Fibroblast of skin of abdomen (primary cell): Measurements from ENCODE around the gene BTBD16.
A peak's percentile ranks its signal among the peaks of the same experiment; 100 is the strongest.

ENCODE experiments used
- DNase-seq: peaks from one replicate; pipeline ENCODE4 v3.0.0-alpha.2; 2013

The BTBD16 gene

GRCh38 chr10:122296363-122297120 lies 25.4 kb downstream of the BTBD16 start:
- DNase-seq, result no peak

GRCh38 chr10:122297583-122297982 lies 26.5 kb downstream of the BTBD16 start:
- DNase-seq, result no peak

GRCh38 chr10:122298206-122298597 lies 27.1 kb downstream of the BTBD16 start:
- no peak for DNase-seq

- DNase-seq, result peak; percentile 76
These were observed 27.7 kb downstream of the BTBD16 start for GRCh38 chr10:122298598-122299301.

- DNase-seq, result no peak
These were observed 28.5 kb downstream of the BTBD16 start for GRCh38 chr10:122299423-122300075.

GRCh38 chr10:122301055-122301810 lies 30.1 kb downstream of the BTBD16 start:
- DNase-seq, result peak; percentile 69

GRCh38 chr10:122301811-122302115 lies 30.7 kb downstream of the BTBD16 start:
- DNase-seq, result no peak

- no peak for DNase-seq
These were observed 31.2 kb downstream of the BTBD16 start for GRCh38 chr10:122302315-122302714.

- DNase-seq, result no peak
These were observed 32.4 kb downstream of the BTBD16 start for GRCh38 chr10:122303271-122304053.

- DNase-seq, result no peak
These were observed 33.0 kb downstream of the BTBD16 start for GRCh38 chr10:122304054-122304579.

- no peak for DNase-seq
These were observed 35.2 kb downstream of the BTBD16 start for GRCh38 chr10:122306282-122306681.

- no peak for DNase-seq
These were observed 35.6 kb downstream of the BTBD16 start for GRCh38 chr10:122306744-122307143.

- DNase-seq, result peak; percentile 99
These were observed 36.7 kb downstream of the BTBD16 start for GRCh38 chr10:122307669-122308416.

GRCh38 chr10:122308417-122309141 lies 37.5 kb downstream of the BTBD16 start:
- DNase-seq, result no peak

GRCh38 chr10:122310311-122311050 lies 39.4 kb downstream of the BTBD16 start:
- DNase-seq, result no peak

- no peak for DNase-seq
These were observed 39.9 kb downstream of the BTBD16 start for GRCh38 chr10:122311051-122311410.

- no peak for DNase-seq
These were observed 40.6 kb downstream of the BTBD16 start for GRCh38 chr10:122311716-122312115.

- DNase-seq, result no peak
These were observed 45.3 kb downstream of the BTBD16 start for GRCh38 chr10:122316224-122316884.

- DNase-seq, result no peak
These were observed 50.9 kb downstream of the BTBD16 start for GRCh38 chr10:122321960-122322359.
